GM12878 (cell line): ENCODE measurements around the gene KANK4. TPM values are rescaled to one million over a fixed set of nuclear protein-coding genes. Genes with fewer than 3 reads are reported as not detected.

ENCODE experiments used
- ATAC-seq: fragments of 200-7000 bp; cut with Tn5 transposase; 3 replicates; pipeline ENCODE4 v1.9.1; 2020; ENCODE audit warnings: mild to moderate bottlenecking, moderate library complexity
- BruUV-seq: library from RNA; stranded (reverse); fragments of 400-500 nt; replicated peaks from 2 replicates; lab custom pipeline; 2021; lab: Mats Ljungman, UMichigan
- CTCF ChIA-PET: fragments of 300-600 bp; sonication (Branson Sonifier 250); formaldehyde crosslinking; extraction: SDS; loops from one replicate; lab custom pipeline; 2021; ENCODE audit warnings: inconsistent platforms; lab: Yijun Ruan, JAX
- POLR2A ChIA-PET: fragments of 350-600 bp; formaldehyde crosslinking; extraction: SDS; loops from one replicate; lab custom pipeline; 2021; ENCODE audit warnings: inconsistent platforms; lab: Charles Lee
- RAD21 ChIA-PET: fragments of 300-600 bp; sonication (Branson Sonifier 250); formaldehyde crosslinking; loops from one replicate; lab custom pipeline; 2023; ENCODE audit warnings: antibody characterized with exemption; ENCODE audit not compliant: unreplicated experiment; lab: Charles Lee
- SMC1A ChIA-PET: fragments of 300-600 bp; sonication (Branson Sonifier 250); formaldehyde crosslinking; loops from one replicate; lab custom pipeline; 2023; ENCODE audit not compliant: unreplicated experiment, uncharacterized antibody; lab: Charles Lee
- DNase-seq: peaks from one replicate; pipeline ENCODE4 v3.0.0-alpha.2; 2011; ENCODE audit warnings: low read depth, low spot score
- FAIRE-seq: peaks from 3 replicates; lab custom pipeline; 2011; peaks lifted over from hg19 to GRCh38; lab: Jason Lieb, UNC
- H2AFZ ChIP-seq: 2 replicates; pipeline ENCODE4 v1.6.0; 2011; ENCODE audit warnings: low read depth, low read length, control low read depth; ENCODE audit not compliant: control insufficient read depth
- H3K27ac ChIP-seq: 2 replicates; pipeline ENCODE4 v1.5.1; 2011; ENCODE audit warnings: control low read depth; ENCODE audit not compliant: control insufficient read depth, insufficient read depth
- H3K27me3 ChIP-seq, 2 experiments: replicated peaks in 1 of 2; 2 replicates each; pipeline versions ENCODE4 v1.6.0 to v1.6.1; 2011; ENCODE audit warnings: low read length in 1 of 2; ENCODE audit not compliant: control insufficient read depth in 2 of 2, insufficient read depth in 2 of 2
- H3K36me3 ChIP-seq, 2 experiments: 2 replicates each; pipeline ENCODE4 v1.5.1; 2011; ENCODE audit warnings: low read length in 1 of 2; ENCODE audit not compliant: control insufficient read depth in 2 of 2, insufficient read depth in 2 of 2
- H3K4me1 ChIP-seq: 2 replicates; pipeline ENCODE4 v1.6.1; 2011; ENCODE audit warnings: mild to moderate bottlenecking, low read length, moderate library complexity, mixed read lengths; ENCODE audit not compliant: control insufficient read depth, insufficient read depth
- H3K4me2 ChIP-seq: 2 replicates; pipeline ENCODE4 v1.6.0; 2011; ENCODE audit warnings: control low read depth; ENCODE audit not compliant: control insufficient read depth, insufficient read depth
- H3K4me3 ChIP-seq: fragments of 200-600 bp; sonication (generic); 2 replicates; pipeline ENCODE4 v1.5.1; 2016
- H3K79me2 ChIP-seq: 2 replicates; pipeline ENCODE4 v1.6.0; 2011; ENCODE audit warnings: low read length; ENCODE audit not compliant: control insufficient read depth, insufficient read depth
- H3K9ac ChIP-seq: 2 replicates; pipeline ENCODE4 v1.8.0; 2011; ENCODE audit warnings: low read length, control low read depth, mixed read lengths; ENCODE audit not compliant: control insufficient read depth, insufficient read depth
- H3K9me3 ChIP-seq: replicated peaks from 3 replicates; pipeline ENCODE4 v1.5.1; 2011; ENCODE audit warnings: mild to moderate bottlenecking, low read length; ENCODE audit not compliant: control insufficient read depth, insufficient read depth
- H4K20me1 ChIP-seq: 2 replicates; pipeline ENCODE4 v1.6.0; 2011; ENCODE audit not compliant: control insufficient read depth, insufficient read depth
- ASH2L ChIP-seq: fragments of 300-600, 200-600 bp; sonication (generic); IDR thresholded peaks from 2 replicates; pipeline ENCODE4 v1.6.1; 2017; ENCODE audit warnings: low read depth, mild to moderate bottlenecking, borderline replicate concordance
- ATF2 ChIP-seq: IDR thresholded peaks from 2 replicates; pipeline ENCODE4 v1.6.1; 2012; ENCODE audit warnings: low read length, inconsistent platforms
- CBFB ChIP-seq: IDR thresholded peaks from 2 replicates; pipeline ENCODE4 v1.6.1; 2016; ENCODE audit warnings: antibody characterized with exemption, low read depth
- CEBPB ChIP-seq, 2 experiments: fragments of 150-350 bp in 1 of 2; IDR thresholded peaks; 2 replicates each; pipeline ENCODE4 v1.6.1; 2012 to 2014; ENCODE audit warnings: low read depth in 2 of 2, low read length in 2 of 2, borderline replicate concordance in 1 of 2, inconsistent platforms in 1 of 2
- E2F4 ChIP-seq: IDR thresholded peaks from 2 replicates; pipeline ENCODE4 v1.6.1; 2012; ENCODE audit warnings: low read depth, low read length, improper control_type of control experiment
- E4F1 ChIP-seq: fragments of 450-650 bp; IDR thresholded peaks from 2 replicates; pipeline ENCODE4 v1.6.1; 2018; ENCODE audit warnings: borderline replicate concordance, mild to moderate bottlenecking; ENCODE audit not compliant: partially characterized antibody
- IRF4 ChIP-seq: IDR thresholded peaks from 2 replicates; pipeline ENCODE4 v1.6.1; 2011; ENCODE audit warnings: low read depth, low read length
- NKRF ChIP-seq: fragments of 450-650 bp; conservative IDR thresholded peaks from 2 replicates; pipeline ENCODE4 v1.6.1; 2017; ENCODE audit warnings: mild to moderate bottlenecking, moderate library complexity
- PAX5 ChIP-seq: IDR thresholded peaks from 2 replicates; pipeline ENCODE4 v1.6.1; 2011; ENCODE audit warnings: low read depth, low read length, borderline replicate concordance
- PML ChIP-seq: IDR thresholded peaks from 2 replicates; pipeline ENCODE4 v1.6.1; 2012; ENCODE audit warnings: low read length, inconsistent platforms
- RBBP5 ChIP-seq: fragments of 200-600 bp; sonication (generic); conservative IDR thresholded peaks from 2 replicates; pipeline ENCODE4 v1.6.1; 2016
- SKIL ChIP-seq: fragments of 450-650 bp; IDR thresholded peaks from 2 replicates; pipeline ENCODE4 v1.6.1; 2017; ENCODE audit warnings: mild to moderate bottlenecking, low read depth, inconsistent platforms; ENCODE audit not compliant: poor library complexity, severe bottlenecking
- SUZ12 ChIP-seq: fragments of 200-600 bp; sonication (generic); IDR thresholded peaks from one replicate; pipeline ENCODE4 v1.6.1; 2018; ENCODE audit warnings: antibody characterized with exemption, mild to moderate bottlenecking; ENCODE audit not compliant: unreplicated experiment
- ZNF207 ChIP-seq: fragments of 450-650 bp; IDR thresholded peaks from 2 replicates; pipeline ENCODE4 v1.6.1; 2014; ENCODE audit warnings: antibody characterized with exemption, mild to moderate bottlenecking, borderline replicate concordance
- ZNF384 ChIP-seq: IDR thresholded peaks from 2 replicates; pipeline ENCODE4 v1.6.1; 2012; ENCODE audit warnings: low read depth, mild to moderate bottlenecking, low read length, improper control_type of control experiment, borderline replicate concordance
- WGBS: methylation state at CpG from one replicate; pipeline ENCODE4 v1.1.6; 2016; ENCODE audit warnings: low lambda C conversion rate; ENCODE audit not compliant: insufficient replicate concordance, insufficient coverage; ENCODE audit errors: missing lambda C conversion rate; 5-methylcytosine and 5-hydroxymethylcytosine counted together
- in situ Hi-C: fragments of 300-500 bp; cut with MboI; formaldehyde crosslinking; loops from 9 replicates; pipeline ENCODE4 v1.14.3; 2018; ENCODE audit warnings: mixed read lengths
- intact Hi-C: fragments of 100-400 bp; cut with micrococcal nuclease; formaldehyde crosslinking; loops from one replicate; pipeline ENCODE4 v1.14.2; 2022; ENCODE audit not compliant: unreplicated experiment
- polyA plus RNA-seq, 11 experiments: library from polyadenylated mRNA; depleted of rRNA in 4 of 11; unstranded in 6 of 11; stranded (reverse) in 5 of 11; fragments of >200 nt; fragmentation: Nextera tagmentation in 4 of 11; fragmentation: Illumina TruSeq in 1 of 11; extraction: Ambion mirVana in 4 of 11; extraction: Trizol in 1 of 11; gene quantifications; 1 replicate in 1 of 11; 2 replicates in 10 of 11; pipeline versions ENCODE4 v1.2.1 to v1.2.3, GENCODE V29; 2011 to 2016; ENCODE audit warnings: inconsistent platforms in 2 of 11, missing spikeins in 2 of 11, low read depth in 1 of 11
- total RNA-seq, 4 experiments: library from RNA; depleted of rRNA in 3 of 4; stranded (reverse); fragments of >200 nt in 3 of 4; fragmentation: Illumina TruSeq in 1 of 4; extraction: Trizol in 1 of 4; gene quantifications; 2 replicates each; pipeline versions ENCODE4 v1.2.1 to v1.2.3, GENCODE V29; 2013 to 2021

KANK4 gene
- total and polyA plus RNA-seq, 10 of the 15 experiments (the other 5 are each of a cell fraction or from before 2014, with no cell fraction given), result not detected

GRCh38 chr1:62336995-62337705, 17.9 kb upstream of the KANK4 start:
- no peak overlapping the region for H3K9ac ChIP-seq
- ChIA-PET CTCF (no interaction called here), POLR2A (no interaction called here), SMC1A (no interaction called here), RAD21 (no interaction called here)
- WGBS, result 37% methylated on average over 10 of the region's 10 CpGs
- H3K4me1 ChIP-seq, result no peaks in the 10 kb centered on the region
- DNase-seq (no peak), ATAC-seq (no peak), FAIRE-seq (no peak)
- no peak overlapping the region for H2AFZ ChIP-seq
- H3K27ac ChIP-seq, result no peak overlapping the region
- H3K9me3 ChIP-seq, result no peaks in the 10 kb centered on the region
- no peaks in the 10 kb centered on the region for H3K79me2 ChIP-seq
- no peaks in the 10 kb centered on the region for H4K20me1 ChIP-seq
- no peaks in the 10 kb centered on the region for H3K36me3 ChIP-seq
- H3K4me3 ChIP-seq, result no peak overlapping the region
- no TSS peak for BruUV-seq
- no peak overlapping the region for H3K4me2 ChIP-seq
- intact Hi-C loops (no loop called here), in situ Hi-C loops (no loop called here)
- H3K27me3 ChIP-seq, result no peaks in the 10 kb centered on the region; a peak in 1 of 4 replicates
- TF ChIP-seq ATF2, result no peak
- TF ChIP-seq CEBPB (IDR thresholded peaks at IDR 0.05; ENCODE audit: borderline replicate concordance in 1 of 2, low read depth in 2 of 2, low read length in 2 of 2), result no peak
- no peak for TF ChIP-seq RBBP5
- TF ChIP-seq ZNF384, result no peak
- no peak for TF ChIP-seq E4F1
- no peak for TF ChIP-seq PML
- TF ChIP-seq ZNF207, result no peak
- TF ChIP-seq ASH2L, result no peak
- TF ChIP-seq NKRF, result no peak
- TF ChIP-seq CBFB, result no peak
- TF ChIP-seq E2F4, result no peak
- no peak for TF ChIP-seq PAX5
- no peak for TF ChIP-seq SKIL
- no peak for TF ChIP-seq SUZ12
- TF ChIP-seq IRF4, result no peak
